Fibroblast of the aortic adventitia (primary cell): ENCODE data around the gene SERPINA10. TPM values are rescaled to one million over a fixed set of nuclear protein-coding genes. Genes with fewer than 3 reads are reported as not detected.
A peak's percentile ranks its signal among the peaks of the same experiment; 100 is the strongest.

Experiments
- DNase-seq: peaks from one replicate; pipeline ENCODE4 v3.0.0-alpha.2; 2010; ENCODE audit warnings: low read depth
- H3K4me3 ChIP-seq: 2 replicates; pipeline ENCODE4 v1.5.1; 2011; ENCODE audit warnings: low read depth, mild to moderate bottlenecking, control low read depth, low read length, moderate library complexity
- total RNA-seq: library from RNA; depleted of rRNA; stranded (reverse); fragments of >200 nt; gene quantifications from 2 replicates; pipeline ENCODE4 v1.2.3, GENCODE V29; 2012; ENCODE audit warnings: low replicate concordance
- TF ChIP-seq, protein P1 (sequence below): IDR thresholded peaks from 2 replicates; pipeline ENCODE4 v1.5.1; 2011; ENCODE audit warnings: mild to moderate bottlenecking, low read length, control low read depth, inconsistent platforms; ENCODE audit not compliant: insufficient read depth

SERPINA10 gene
- total RNA-seq, 1 donor, result not detected

- DNase-seq, result no peak
- no peak overlapping the region for H3K4me3 ChIP-seq
- TF ChIP-seq, protein P1, sequence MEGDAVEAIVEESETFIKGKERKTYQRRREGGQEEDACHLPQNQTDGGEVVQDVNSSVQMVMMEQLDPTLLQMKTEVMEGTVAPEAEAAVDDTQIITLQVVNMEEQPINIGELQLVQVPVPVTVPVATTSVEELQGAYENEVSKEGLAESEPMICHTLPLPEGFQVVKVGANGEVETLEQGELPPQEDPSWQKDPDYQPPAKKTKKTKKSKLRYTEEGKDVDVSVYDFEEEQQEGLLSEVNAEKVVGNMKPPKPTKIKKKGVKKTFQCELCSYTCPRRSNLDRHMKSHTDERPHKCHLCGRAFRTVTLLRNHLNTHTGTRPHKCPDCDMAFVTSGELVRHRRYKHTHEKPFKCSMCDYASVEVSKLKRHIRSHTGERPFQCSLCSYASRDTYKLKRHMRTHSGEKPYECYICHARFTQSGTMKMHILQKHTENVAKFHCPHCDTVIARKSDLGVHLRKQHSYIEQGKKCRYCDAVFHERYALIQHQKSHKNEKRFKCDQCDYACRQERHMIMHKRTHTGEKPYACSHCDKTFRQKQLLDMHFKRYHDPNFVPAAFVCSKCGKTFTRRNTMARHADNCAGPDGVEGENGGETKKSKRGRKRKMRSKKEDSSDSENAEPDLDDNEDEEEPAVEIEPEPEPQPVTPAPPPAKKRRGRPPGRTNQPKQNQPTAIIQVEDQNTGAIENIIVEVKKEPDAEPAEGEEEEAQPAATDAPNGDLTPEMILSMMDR, result no peak
Observed at GRCh38 chr14:94314890-94315289, 21.8 kb upstream of the SERPINA10 start.

- H3K4me3 ChIP-seq, result no peak overlapping the region
- DNase-seq, result peak; percentile 84
- TF ChIP-seq, protein P1, result no peak
Observed at GRCh38 chr14:94313991-94314655, 21.1 kb upstream of the SERPINA10 start.

DNA sequence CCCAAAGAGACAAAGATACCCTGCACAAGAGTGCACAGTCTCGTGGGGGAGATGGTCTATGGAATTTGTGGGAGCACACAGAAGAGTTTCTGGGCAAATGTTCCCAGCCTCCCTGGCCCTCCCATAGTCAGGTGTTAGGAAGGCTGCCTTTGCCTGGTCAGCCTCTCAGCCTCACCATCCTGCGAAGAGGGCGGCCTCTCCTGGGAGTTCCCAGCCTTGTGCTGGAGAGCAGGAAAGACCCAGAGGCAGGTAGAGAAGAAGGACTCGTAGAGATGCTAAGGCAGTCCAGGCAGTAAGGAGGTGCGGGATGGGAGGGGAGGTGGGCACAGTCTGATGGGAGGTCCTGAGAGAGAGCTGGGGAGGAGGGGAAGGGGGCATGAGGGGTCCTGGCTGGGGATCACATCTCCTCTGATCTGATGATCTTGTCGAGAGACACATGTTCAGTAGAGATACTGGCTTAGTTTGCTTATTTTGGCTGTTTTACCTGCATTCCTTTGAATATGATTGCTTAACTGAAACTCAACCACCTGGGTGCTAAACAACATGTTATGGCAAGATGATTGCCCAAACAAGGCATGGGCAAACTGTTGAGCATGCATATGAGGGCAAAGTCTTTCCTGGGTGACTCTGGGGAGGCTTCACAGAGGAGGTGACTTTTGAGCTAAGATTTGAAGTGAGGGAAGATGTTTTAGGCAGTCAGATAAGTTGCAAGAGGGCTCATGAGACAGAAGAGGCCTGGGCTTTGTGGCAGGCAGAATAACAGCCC lies 19.6 kb upstream of the SERPINA10 start:
- H3K4me3 ChIP-seq, result no peak overlapping the region
- TF ChIP-seq, protein P1, result no peak
- DNase-seq, result no peak

- no peak overlapping the region for H3K4me3 ChIP-seq
- TF ChIP-seq, protein P1, result no peak
- DNase-seq, result no peak
Observed at GRCh38 chr14:94310248-94310647, 17.2 kb upstream of the SERPINA10 start.

- no peak for DNase-seq
- TF ChIP-seq, protein P1, result no peak
- no peak overlapping the region for H3K4me3 ChIP-seq
Observed at GRCh38 chr14:94309721-94310120, 16.7 kb upstream of the SERPINA10 start.

DNA sequence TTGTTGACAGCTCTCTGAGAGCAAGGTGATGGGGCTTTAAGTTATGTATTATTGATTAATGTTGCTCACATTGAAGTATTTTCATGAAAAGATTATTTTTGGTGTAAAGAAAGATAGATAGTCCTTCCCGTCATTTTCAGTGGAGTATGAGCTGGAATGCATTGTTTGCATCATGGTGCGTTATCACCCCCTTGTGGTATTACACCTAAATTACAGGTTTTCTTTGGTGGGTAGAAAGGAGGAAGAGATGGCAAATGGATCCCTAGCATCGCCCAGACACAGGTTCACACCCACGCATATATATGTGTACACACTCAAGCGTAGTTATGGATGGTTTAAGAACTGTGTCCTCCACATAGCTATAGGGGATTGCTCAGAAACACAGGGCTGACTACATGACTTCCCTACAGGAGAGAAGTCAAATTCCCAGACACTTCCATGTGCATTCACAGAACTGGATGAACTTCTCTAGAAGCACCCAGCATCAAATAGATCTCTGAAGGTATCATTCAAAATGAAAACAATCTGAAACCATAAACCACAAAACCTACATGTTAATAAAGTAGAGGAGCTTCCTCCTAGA lies 14.4 kb upstream of the SERPINA10 start:
- TF ChIP-seq, protein P1, result peak; percentile 17
- no peak for DNase-seq
- H3K4me3 ChIP-seq, result no peak overlapping the region
